HepG2 (cell line): ENCODE results near the gene UBAC2. TPM values are rescaled to one million over a fixed set of nuclear protein-coding genes. Genes with fewer than 3 reads are reported as not detected.

Source experiments
- ATAC-seq: fragments of 200-7000 bp; cut with Tn5 transposase; 3 replicates; pipeline ENCODE4 v1.9.1; 2020; ENCODE audit warnings: mild to moderate bottlenecking, moderate library complexity
- BruUV-seq: library from RNA; stranded (reverse); fragments of 400-500 nt; replicated peaks from 2 replicates; lab custom pipeline; 2021; lab: Mats Ljungman, UMichigan
- CTCF ChIA-PET: fragments of 300-600 bp; formaldehyde crosslinking; extraction: SDS; loops from one replicate; lab custom pipeline; 2021; ENCODE audit warnings: low total read pairs, inconsistent platforms, low intra/inter-chr PET ratio; lab: Yijun Ruan, JAX
- POLR2A ChIA-PET: fragments of 350-600 bp; sonication (Branson Sonifier 250); formaldehyde crosslinking; loops from one replicate; lab custom pipeline; 2020; ENCODE audit warnings: antibody characterized with exemption, inconsistent platforms; lab: Yijun Ruan, JAX
- DNase-seq: peaks from one replicate; pipeline ENCODE4 v3.0.0-alpha.2; 2015; ENCODE audit warnings: low spot score
- FAIRE-seq: peaks from 3 replicates; lab custom pipeline; 2011; peaks lifted over from hg19 to GRCh38; lab: Jason Lieb, UNC
- H2AFZ ChIP-seq: one replicate; pipeline ENCODE4 v1.6.1; 2011; ENCODE audit warnings: low read length, inconsistent platforms
- H3K27ac ChIP-seq: fragments of 300-600 bp; 3 replicates; pipeline ENCODE4 v1.8.0; 2011; ENCODE audit warnings: mixed run types, mild to moderate bottlenecking, mixed read lengths, low read length, inconsistent platforms; ENCODE audit not compliant: insufficient read depth; ENCODE audit errors: extremely low read length
- H3K27me3 ChIP-seq, 2 experiments: fragments of 200-600 bp in 1 of 2; 2 replicates in 1 of 2; 3 replicates in 1 of 2; pipeline versions ENCODE4 v1.6.0 to v1.8.0; 2011; ENCODE audit warnings: low read length in 2 of 2, mild to moderate bottlenecking in 2 of 2, moderate library complexity in 2 of 2, inconsistent platforms in 1 of 2; ENCODE audit not compliant: insufficient read depth in 2 of 2, control insufficient read depth in 1 of 2
- H3K36me3 ChIP-seq, 2 experiments: fragments of 200-600 bp in 1 of 2; replicated peaks in 1 of 2; 2 replicates in 1 of 2; 3 replicates in 1 of 2; pipeline versions ENCODE4 v1.5.1 to v1.8.0; 2011; ENCODE audit warnings: low read length in 2 of 2, inconsistent platforms in 1 of 2; ENCODE audit not compliant: insufficient read depth in 2 of 2, control insufficient read depth in 1 of 2
- H3K4me1 ChIP-seq: 2 replicates; pipeline ENCODE4 v1.5.1; 2012; ENCODE audit warnings: low read length, inconsistent platforms; ENCODE audit not compliant: insufficient read depth
- H3K4me2 ChIP-seq: 2 replicates; pipeline ENCODE4 v1.6.0; 2011; ENCODE audit warnings: low read depth, low read length, inconsistent platforms
- H3K4me3 ChIP-seq, 3 experiments: fragments of 200-600 bp in 1 of 3; sonication (generic), shearing (Covaris generic) in 1 of 3; replicated peaks in 1 of 3; 2 replicates each; pipeline ENCODE4 v1.5.1; 2011 to 2016; ENCODE audit warnings: low read length in 3 of 3, inconsistent platforms in 2 of 3, low read depth in 2 of 3, mild to moderate bottlenecking in 2 of 3, control low read depth in 1 of 3, mixed read lengths in 1 of 3; ENCODE audit not compliant: insufficient read depth in 1 of 3
- H3K79me2 ChIP-seq: one replicate; pipeline ENCODE4 v1.6.1; 2011; ENCODE audit warnings: low read length, inconsistent platforms; ENCODE audit not compliant: insufficient read depth
- H3K9ac ChIP-seq: 2 replicates; pipeline ENCODE4 v1.6.0; 2011; ENCODE audit warnings: mild to moderate bottlenecking, low read depth, low read length, inconsistent platforms; ENCODE audit not compliant: insufficient read depth
- H3K9me3 ChIP-seq: 2 replicates; pipeline ENCODE4 v1.5.1; 2012; ENCODE audit warnings: mild to moderate bottlenecking, low read length
- H4K20me1 ChIP-seq: 2 replicates; pipeline ENCODE4 v1.6.0; 2011; ENCODE audit warnings: inconsistent platforms, mild to moderate bottlenecking, low read length, moderate library complexity; ENCODE audit not compliant: insufficient read depth
- HMGA1 ChIP-seq: sonication (generic); formaldehyde crosslinking; conservative IDR thresholded peaks from 2 replicates; pipeline ENCODE4 v1.4.0; 2020; ENCODE audit warnings: missing genetic modification reagents
- SIX4 ChIP-seq: sonication (generic); formaldehyde crosslinking; IDR thresholded peaks from 2 replicates; pipeline ENCODE4 v1.4.0; 2020; ENCODE audit warnings: missing genetic modification reagents
- ZNF30 ChIP-seq: sonication (generic); formaldehyde crosslinking; IDR thresholded peaks from 2 replicates; pipeline ENCODE4 v1.5.0; 2020; ENCODE audit warnings: mild to moderate bottlenecking, missing genetic modification reagents
- ZNF589 ChIP-seq: sonication (generic); formaldehyde crosslinking; conservative IDR thresholded peaks from 2 replicates; pipeline ENCODE4 v1.8.0; 2022; ENCODE audit warnings: mild to moderate bottlenecking, moderate library complexity, missing genetic modification reagents
- ZSCAN29 ChIP-seq: sonication (generic); formaldehyde crosslinking; conservative IDR thresholded peaks from 2 replicates; pipeline ENCODE4 v1.4.0; 2020; ENCODE audit warnings: mild to moderate bottlenecking, missing genetic modification reagents
- WGBS: methylation state at CpG from one replicate; pipeline ENCODE4 v1.1.6; 2017; ENCODE audit warnings: low lambda C conversion rate; 5-methylcytosine and 5-hydroxymethylcytosine counted together
- in situ Hi-C: cut with HindIII; loops from 2 replicates; pipeline ENCODE4 v1.10.0; 2017; ENCODE audit warnings: low pct_unique_long_range_greater_than_20kb; ENCODE audit not compliant: extremely low pct_ligation_motif_present
- intact Hi-C: fragments of 100-400 bp; cut with micrococcal nuclease; formaldehyde crosslinking; loops from one replicate; pipeline ENCODE4 v1.10.0; 2022; ENCODE audit not compliant: unreplicated experiment
- polyA plus RNA-seq, 8 experiments: library from polyadenylated mRNA; depleted of rRNA in 3 of 8; stranded (reverse) in 7 of 8; unstranded in 1 of 8; fragments of >200 nt; fragmentation: Illumina TruSeq in 4 of 8; extraction: Trizol in 4 of 8; gene quantifications; 2 replicates each; pipeline versions ENCODE4 v1.2.1 to v1.2.3, GENCODE V29; 2011 to 2016; ENCODE audit warnings: low read depth in 4 of 8, missing spikeins in 1 of 8, mixed read lengths in 1 of 8; ENCODE audit not compliant: insufficient read depth in 1 of 8
- total RNA-seq, 5 experiments: library from RNA; depleted of rRNA; stranded (reverse); fragments of >200 nt; fragmentation: Illumina TruSeq; extraction: Trizol; gene quantifications; 2 replicates each; pipeline ENCODE4 v1.2.3, GENCODE V29; 2016; ENCODE audit warnings: low read depth in 1 of 5
- TF ChIP-seq, protein P1 (sequence below), 2 experiments: IDR thresholded peaks; 2 replicates each; pipeline ENCODE4 v1.6.1; 2011 to 2012; ENCODE audit warnings: low read length in 2 of 2, borderline replicate concordance in 1 of 2, low read depth in 1 of 2, mild to moderate bottlenecking in 1 of 2, moderate library complexity in 1 of 2

The UBAC2 gene
- total and polyA plus RNA-seq, 2 of the 13 experiments (the other 11 are each of a cell fraction or from before 2014, with no cell fraction given): 61.3 to 80.8 TPM

DNA sequence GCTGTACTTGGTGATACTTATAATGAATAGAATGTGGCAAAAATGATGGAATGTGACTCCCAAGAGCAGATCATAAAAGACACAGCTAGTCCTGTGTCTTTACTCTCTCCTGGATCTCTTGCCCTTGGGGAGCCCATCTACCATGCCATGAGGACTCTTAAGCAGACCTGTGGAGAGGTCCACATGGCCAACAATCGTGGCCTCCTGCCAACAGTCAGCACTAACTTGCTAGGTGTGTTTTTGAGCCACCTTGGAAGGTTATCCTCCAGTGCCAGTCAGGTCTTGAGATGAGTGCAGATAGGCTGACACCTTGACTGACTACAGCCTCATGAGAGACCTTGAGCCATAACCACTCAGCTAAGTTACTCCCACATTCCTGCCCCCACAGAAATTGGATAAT, 128.8 kb downstream of the UBAC2 start:
- 33% methylated on average over 1 of the region's 1 CpG for WGBS

More for the DNA sequence above, 128.8 kb downstream of the UBAC2 start:
- Histone ChIP-seq H3K4me1 (peaks cover 20% of the 10 kb centered on the region), H2AFZ (no peak overlapping the region), H4K20me1 (no peaks in the 10 kb centered on the region), H3K27ac (no peak overlapping the region), H3K36me3 (peaks cover 0 to 10% of the 10 kb centered on the region in 2 experiments; a peak in 4 of 5 replicates), H3K4me3 (no peak overlapping the region), H3K27me3 (no peaks in the 10 kb centered on the region), H3K4me2 (no peak overlapping the region), H3K9me3 (no peaks in the 10 kb centered on the region), H3K79me2 (no peaks in the 10 kb centered on the region), H3K9ac (no peak overlapping the region)
- BruUV-seq: no TSS peak
- TF ChIP-seq ZNF589 (CRISPR knock-in tag): no peak
- TF ChIP-seq, protein P1, sequence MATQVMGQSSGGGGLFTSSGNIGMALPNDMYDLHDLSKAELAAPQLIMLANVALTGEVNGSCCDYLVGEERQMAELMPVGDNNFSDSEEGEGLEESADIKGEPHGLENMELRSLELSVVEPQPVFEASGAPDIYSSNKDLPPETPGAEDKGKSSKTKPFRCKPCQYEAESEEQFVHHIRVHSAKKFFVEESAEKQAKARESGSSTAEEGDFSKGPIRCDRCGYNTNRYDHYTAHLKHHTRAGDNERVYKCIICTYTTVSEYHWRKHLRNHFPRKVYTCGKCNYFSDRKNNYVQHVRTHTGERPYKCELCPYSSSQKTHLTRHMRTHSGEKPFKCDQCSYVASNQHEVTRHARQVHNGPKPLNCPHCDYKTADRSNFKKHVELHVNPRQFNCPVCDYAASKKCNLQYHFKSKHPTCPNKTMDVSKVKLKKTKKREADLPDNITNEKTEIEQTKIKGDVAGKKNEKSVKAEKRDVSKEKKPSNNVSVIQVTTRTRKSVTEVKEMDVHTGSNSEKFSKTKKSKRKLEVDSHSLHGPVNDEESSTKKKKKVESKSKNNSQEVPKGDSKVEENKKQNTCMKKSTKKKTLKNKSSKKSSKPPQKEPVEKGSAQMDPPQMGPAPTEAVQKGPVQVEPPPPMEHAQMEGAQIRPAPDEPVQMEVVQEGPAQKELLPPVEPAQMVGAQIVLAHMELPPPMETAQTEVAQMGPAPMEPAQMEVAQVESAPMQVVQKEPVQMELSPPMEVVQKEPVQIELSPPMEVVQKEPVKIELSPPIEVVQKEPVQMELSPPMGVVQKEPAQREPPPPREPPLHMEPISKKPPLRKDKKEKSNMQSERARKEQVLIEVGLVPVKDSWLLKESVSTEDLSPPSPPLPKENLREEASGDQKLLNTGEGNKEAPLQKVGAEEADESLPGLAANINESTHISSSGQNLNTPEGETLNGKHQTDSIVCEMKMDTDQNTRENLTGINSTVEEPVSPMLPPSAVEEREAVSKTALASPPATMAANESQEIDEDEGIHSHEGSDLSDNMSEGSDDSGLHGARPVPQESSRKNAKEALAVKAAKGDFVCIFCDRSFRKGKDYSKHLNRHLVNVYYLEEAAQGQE (IDR thresholded peaks at IDR 0.05; ENCODE audit: borderline replicate concordance in 1 of 2, low read depth in 1 of 2, low read length in 2 of 2): no peak
- TF ChIP-seq HMGA1 (CRISPR knock-in tag): no peak
- no peak for TF ChIP-seq SIX4 (CRISPR knock-in tag)
- no peak for TF ChIP-seq ZSCAN29 (CRISPR knock-in tag)
- TF ChIP-seq ZNF30: no peak
- ATAC-seq (no peak), FAIRE-seq (no peak), DNase-seq (no peak)
- in situ Hi-C loops (no loop called here), intact Hi-C loops (no loop called here)
- ChIA-PET CTCF (no interaction called here), POLR2A (no interaction called here)
